ENCODE results near the gene DCTN3.
A peak's percentile ranks its signal among the peaks of the same experiment; 100 is the strongest.

Gene DCTN3

GRCh38 chr9:34573599-34574325, 46.5 kb downstream of the DCTN3 start:
- H3K4me3 Mint-ChIP-seq, result no peak overlapping the region
- no peak for ATAC-seq (ENCODE audit: low read depth)
- peaks cover 10% of the 10 kb centered on the region for H3K4me1 Mint-ChIP-seq
- no peaks in the 10 kb centered on the region for H3K9me3 Mint-ChIP-seq
- peaks cover 26% of the 10 kb centered on the region for H3K27me3 Mint-ChIP-seq
- no peak for DNase-seq (ENCODE audit: low spot score in 2 of 2)
- no peak overlapping the region for H3K27ac Mint-ChIP-seq
- H3K36me3 Mint-ChIP-seq, result no peaks in the 10 kb centered on the region

- Mint-ChIP-seq H3K4me1 (peaks cover 9% of the 10 kb centered on the region), H3K4me3 (no peak overlapping the region), H3K9me3 (no peaks in the 10 kb centered on the region), H3K27me3 (peaks cover 29% of the 10 kb centered on the region), H3K27ac (no peak overlapping the region), H3K36me3 (no peaks in the 10 kb centered on the region)
- DNase-seq (ENCODE audit: low spot score in 2 of 2) (no peak), ATAC-seq (ENCODE audit: low read depth) (no peak)
Measured at GRCh38 chr9:34572628-34573027, 47.7 kb downstream of the DCTN3 start.

DNA sequence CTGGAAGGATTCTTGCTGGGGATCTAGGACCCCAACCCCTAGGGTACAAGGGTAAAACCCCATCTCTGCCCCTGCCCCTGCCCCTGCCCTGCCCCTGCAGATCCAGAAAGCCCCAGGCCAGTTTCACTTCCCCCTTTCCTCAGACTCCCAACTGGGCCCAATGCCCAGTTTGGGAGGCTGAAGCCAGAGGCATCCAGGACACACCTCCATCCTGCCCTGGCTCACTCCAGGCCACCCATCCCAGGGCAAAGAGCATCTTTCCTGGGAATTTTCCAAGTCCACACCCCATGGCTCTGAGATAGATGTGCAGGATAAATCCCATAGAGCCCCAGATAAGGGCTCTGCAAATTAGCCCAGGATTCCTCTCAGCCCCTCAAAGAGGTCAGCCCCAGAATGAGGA, 48.2 kb downstream of the DCTN3 start:
- peak; percentile 59 for ATAC-seq (ENCODE audit: low read depth)
- peaks cover 29% of the 10 kb centered on the region for H3K27me3 Mint-ChIP-seq

DNA sequence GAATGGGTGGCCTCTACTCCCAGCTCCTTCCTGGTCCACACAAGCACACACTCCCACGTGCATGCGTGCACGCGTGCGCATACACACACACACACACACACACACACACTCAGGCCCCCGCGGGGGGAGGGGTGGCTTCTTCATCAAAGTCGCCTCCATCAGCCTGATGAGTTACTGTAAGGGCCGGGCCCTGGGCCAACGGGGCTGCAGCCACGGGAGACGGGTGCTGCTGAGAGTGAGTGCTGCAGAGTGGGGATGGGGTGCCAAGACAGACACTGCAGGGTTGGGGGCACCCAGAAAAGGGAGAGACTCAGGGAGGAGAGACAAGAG, 48.8 kb downstream of the DCTN3 start:
- Mint-ChIP-seq H3K9me3 (no peaks in the 10 kb centered on the region), H3K27ac (no peak overlapping the region), H3K4me3 (no peak overlapping the region), H3K4me1 (peaks cover 3% of the 10 kb centered on the region), H3K36me3 (no peaks in the 10 kb centered on the region), H3K27me3 (peaks cover 32% of the 10 kb centered on the region)
- DNase-seq (ENCODE audit: low spot score in 2 of 2) (no peak), ATAC-seq (ENCODE audit: low read depth) (no peak)

More for the DNA sequence above, 48.2 kb downstream of the DCTN3 start:
- DNase-seq (ENCODE audit: low spot score in 2 of 2), result no peak
- Mint-ChIP-seq H3K36me3 (no peaks in the 10 kb centered on the region), H3K27ac (no peak overlapping the region), H3K9me3 (no peaks in the 10 kb centered on the region), H3K4me1 (peaks cover 4% of the 10 kb centered on the region), H3K4me3 (no peak overlapping the region)

- Mint-ChIP-seq H3K4me1 (peaks cover 3% of the 10 kb centered on the region), H3K27me3 (peaks cover 28% of the 10 kb centered on the region), H3K4me3 (no peak overlapping the region), H3K9me3 (no peaks in the 10 kb centered on the region), H3K27ac (no peak overlapping the region), H3K36me3 (no peaks in the 10 kb centered on the region)
- DNase-seq (ENCODE audit: low spot score in 2 of 2) (no peak), ATAC-seq (ENCODE audit: low read depth) (no peak)
Measured at GRCh38 chr9:34570809-34571480, 49.4 kb downstream of the DCTN3 start.

DNA sequence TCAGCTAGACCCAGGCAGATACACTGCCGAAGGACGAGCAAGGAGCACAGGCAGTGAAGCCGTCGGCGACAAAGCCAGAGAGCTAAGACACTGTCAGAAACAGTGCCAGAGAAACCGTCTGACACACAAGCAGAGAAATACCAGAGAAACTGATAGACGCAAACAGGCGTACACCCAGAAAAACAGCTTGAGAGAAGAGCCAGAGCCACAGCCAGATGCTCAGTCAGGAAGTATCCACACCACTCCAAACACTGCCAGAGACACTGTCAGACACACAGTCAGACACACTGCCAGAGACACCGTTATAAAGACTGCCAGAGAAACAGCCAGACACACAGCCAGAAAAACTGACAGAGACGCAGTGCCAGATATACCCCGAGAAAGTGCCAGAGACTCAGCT, 49.9 kb downstream of the DCTN3 start:
- H3K27me3 Mint-ChIP-seq, result peaks cover 30% of the 10 kb centered on the region

DNA sequence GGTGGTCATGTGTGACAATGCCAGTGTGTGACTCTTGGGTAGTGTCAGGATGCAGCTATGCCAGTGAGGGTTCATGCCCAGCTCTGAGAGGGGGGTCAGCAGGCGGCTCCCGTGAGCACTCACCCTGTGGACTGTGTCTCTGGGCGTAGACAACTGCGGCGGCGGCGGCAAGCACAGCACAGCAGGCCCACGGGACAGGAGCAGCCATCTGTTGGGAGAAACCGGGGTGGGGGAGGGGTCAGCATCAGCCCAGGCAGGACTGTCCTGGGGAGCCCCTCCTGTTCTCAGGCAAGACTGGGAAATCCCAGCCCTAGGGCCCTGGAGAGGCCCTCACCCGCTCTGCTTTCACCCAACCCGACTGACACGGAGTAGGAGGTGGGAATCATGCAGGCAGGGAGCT, 51.5 kb downstream of the DCTN3 start:
- peaks cover 35% of the 10 kb centered on the region for H3K27me3 Mint-ChIP-seq
- no peak overlapping the region for H3K4me3 Mint-ChIP-seq
- no peak overlapping the region for H3K27ac Mint-ChIP-seq
- ATAC-seq (ENCODE audit: low read depth) (no peak), DNase-seq (ENCODE audit: low spot score in 2 of 2) (no peak)
- H3K4me1 Mint-ChIP-seq, result peaks cover 3% of the 10 kb centered on the region
- H3K9me3 Mint-ChIP-seq, result no peaks in the 10 kb centered on the region
- H3K36me3 Mint-ChIP-seq, result no peaks in the 10 kb centered on the region

More for the DNA sequence above, 49.9 kb downstream of the DCTN3 start:
- H3K9me3 Mint-ChIP-seq, result no peaks in the 10 kb centered on the region
- H3K4me3 Mint-ChIP-seq, result no peak overlapping the region
- no peaks in the 10 kb centered on the region for H3K36me3 Mint-ChIP-seq
- H3K4me1 Mint-ChIP-seq, result peaks cover 3% of the 10 kb centered on the region
- no peak for DNase-seq (ENCODE audit: low spot score in 2 of 2)
- H3K27ac Mint-ChIP-seq, result no peak overlapping the region
- no peak for ATAC-seq (ENCODE audit: low read depth)

GRCh38 chr9:34568133-34568532, 52.2 kb downstream of the DCTN3 start:
- H3K9me3 Mint-ChIP-seq, result no peaks in the 10 kb centered on the region
- H3K27me3 Mint-ChIP-seq, result peaks cover 35% of the 10 kb centered on the region
- ATAC-seq (ENCODE audit: low read depth), result no peak
- DNase-seq (ENCODE audit: low spot score in 2 of 2), result no peak
- H3K27ac Mint-ChIP-seq, result no peak overlapping the region
- H3K4me1 Mint-ChIP-seq, result peaks cover 3% of the 10 kb centered on the region
- H3K4me3 Mint-ChIP-seq, result no peak overlapping the region
- no peaks in the 10 kb centered on the region for H3K36me3 Mint-ChIP-seq

DNA sequence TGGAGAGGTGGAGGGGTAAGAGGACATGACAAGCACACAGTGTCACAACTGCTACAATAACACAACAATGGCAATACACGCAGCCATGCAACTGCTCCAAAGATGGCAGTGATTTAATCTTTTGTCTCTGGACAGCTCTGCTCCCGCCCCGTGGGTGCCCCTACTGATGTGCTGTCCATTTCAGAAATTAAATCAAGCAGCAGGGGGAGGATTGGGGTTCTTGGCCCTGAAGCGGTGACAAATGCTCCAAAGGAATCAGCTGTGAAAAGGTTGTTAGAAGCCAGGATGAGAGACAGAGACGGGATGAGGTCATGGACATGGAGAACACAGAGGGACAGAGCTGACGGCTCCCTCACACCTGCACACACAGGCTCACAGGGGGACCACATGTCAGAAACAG, 53.3 kb downstream of the DCTN3 start:
- Mint-ChIP-seq H3K4me3 (no peak overlapping the region), H3K27me3 (peaks cover 38% of the 10 kb centered on the region), H3K27ac (no peak overlapping the region), H3K36me3 (peaks cover 2% of the 10 kb centered on the region), H3K4me1 (peaks cover 3% of the 10 kb centered on the region), H3K9me3 (no peaks in the 10 kb centered on the region)
- ATAC-seq (ENCODE audit: low read depth) (no peak), DNase-seq (ENCODE audit: low spot score in 2 of 2) (no peak)

DNA sequence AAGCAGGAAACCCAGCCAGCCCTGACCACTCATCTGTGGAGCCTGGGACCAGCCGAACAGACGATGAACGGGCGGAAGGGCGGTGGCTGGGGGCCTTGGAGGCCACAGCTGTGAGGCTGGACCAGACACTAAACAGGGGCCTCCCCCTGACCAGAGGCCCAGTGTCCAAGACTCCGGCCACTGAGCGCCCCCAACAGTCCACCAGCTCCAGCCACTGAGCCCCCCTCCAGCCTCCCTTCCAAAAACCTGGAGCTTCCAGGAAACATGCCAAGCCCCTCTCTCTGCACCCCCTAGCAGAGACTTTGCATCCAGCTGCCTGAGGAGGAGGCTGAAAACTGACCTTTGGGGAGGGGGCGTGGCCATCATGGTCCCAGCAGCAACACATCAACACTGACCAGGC, 54.0 kb downstream of the DCTN3 start:
- H3K27me3 Mint-ChIP-seq, result peaks cover 38% of the 10 kb centered on the region
- no peaks in the 10 kb centered on the region for H3K9me3 Mint-ChIP-seq
- ATAC-seq (ENCODE audit: low read depth) (no peak), DNase-seq (ENCODE audit: low spot score in 2 of 2) (no peak)
- no peaks in the 10 kb centered on the region for H3K4me1 Mint-ChIP-seq
- peaks cover 2% of the 10 kb centered on the region for H3K36me3 Mint-ChIP-seq
- H3K27ac Mint-ChIP-seq, result no peak overlapping the region
- H3K4me3 Mint-ChIP-seq, result no peak overlapping the region

DNA sequence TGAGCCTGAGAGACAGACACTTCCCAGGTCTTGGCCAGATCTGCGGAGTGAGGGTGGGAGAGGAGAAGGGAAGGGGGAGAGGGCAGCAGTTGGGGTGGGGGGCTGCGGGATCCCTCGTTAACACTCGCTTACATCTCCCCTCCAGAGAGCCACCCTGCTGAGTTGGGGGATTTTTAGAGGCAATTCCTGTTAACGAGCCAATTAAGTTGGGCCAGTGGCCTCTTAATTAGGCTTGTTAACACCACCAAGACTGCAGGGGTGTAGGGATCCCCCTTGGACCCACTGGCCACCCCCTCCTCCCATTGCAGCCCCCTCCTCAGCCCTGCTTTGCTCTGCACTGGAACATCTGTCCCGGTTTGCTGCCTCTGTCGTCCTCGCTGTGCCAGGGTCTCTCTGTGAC, 54.4 kb downstream of the DCTN3 start:
- DNase-seq (ENCODE audit: low spot score in 2 of 2) (no peak), ATAC-seq (ENCODE audit: low read depth) (no peak)
- Mint-ChIP-seq H3K9me3 (no peaks in the 10 kb centered on the region), H3K4me1 (no peaks in the 10 kb centered on the region), H3K27me3 (peaks cover 36% of the 10 kb centered on the region), H3K4me3 (no peak overlapping the region), H3K36me3 (peaks cover 2% of the 10 kb centered on the region), H3K27ac (no peak overlapping the region)

GRCh38 chr9:34564617-34565016, 55.7 kb downstream of the DCTN3 start:
- Mint-ChIP-seq H3K27ac (no peak overlapping the region), H3K36me3 (peaks cover 2% of the 10 kb centered on the region), H3K27me3 (peaks cover 42% of the 10 kb centered on the region), H3K9me3 (no peaks in the 10 kb centered on the region), H3K4me3 (no peak overlapping the region), H3K4me1 (no peaks in the 10 kb centered on the region)
- DNase-seq (ENCODE audit: low spot score in 2 of 2), result no peak
- ATAC-seq (ENCODE audit: low read depth), result no peak

Measured in memory B cell (primary cell).